Measurements from ENCODE around the gene ATP1B2.
"Not testable (repeated sequence)": the region's sequence is repeated elsewhere in the genome, so short reads cannot be mapped to it uniquely, and the experiment has no call there.

DNA sequence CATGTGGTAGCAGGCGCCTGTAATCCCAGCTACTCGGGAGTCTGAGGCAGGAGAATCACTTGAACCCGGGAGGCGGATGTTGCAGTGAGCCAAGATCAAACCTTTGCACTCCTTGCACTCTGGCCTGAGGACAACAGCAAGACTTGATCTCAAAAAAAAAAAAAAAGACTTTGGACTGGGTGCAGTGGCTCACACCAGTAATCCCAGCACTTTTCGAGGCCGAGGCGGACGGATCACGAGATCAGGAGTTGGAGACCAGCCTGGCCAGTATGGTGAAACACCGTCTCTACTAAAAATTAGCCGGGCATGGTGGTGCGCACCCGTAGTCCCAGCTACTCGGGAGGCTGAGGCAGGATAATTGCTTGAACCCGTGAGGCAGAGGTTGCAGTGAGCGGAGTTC is 25.0 kb upstream of the ATP1B2 start:
- TF ChIP-seq CHD2 (IDR thresholded peaks at IDR 0.05; ENCODE audit: low read length, partially characterized antibody); POLR2A (IDR thresholded peaks at IDR 0.05; ENCODE audit: low read length): not testable (repeated sequence)
- TF ChIP-seq, protein P1, sequence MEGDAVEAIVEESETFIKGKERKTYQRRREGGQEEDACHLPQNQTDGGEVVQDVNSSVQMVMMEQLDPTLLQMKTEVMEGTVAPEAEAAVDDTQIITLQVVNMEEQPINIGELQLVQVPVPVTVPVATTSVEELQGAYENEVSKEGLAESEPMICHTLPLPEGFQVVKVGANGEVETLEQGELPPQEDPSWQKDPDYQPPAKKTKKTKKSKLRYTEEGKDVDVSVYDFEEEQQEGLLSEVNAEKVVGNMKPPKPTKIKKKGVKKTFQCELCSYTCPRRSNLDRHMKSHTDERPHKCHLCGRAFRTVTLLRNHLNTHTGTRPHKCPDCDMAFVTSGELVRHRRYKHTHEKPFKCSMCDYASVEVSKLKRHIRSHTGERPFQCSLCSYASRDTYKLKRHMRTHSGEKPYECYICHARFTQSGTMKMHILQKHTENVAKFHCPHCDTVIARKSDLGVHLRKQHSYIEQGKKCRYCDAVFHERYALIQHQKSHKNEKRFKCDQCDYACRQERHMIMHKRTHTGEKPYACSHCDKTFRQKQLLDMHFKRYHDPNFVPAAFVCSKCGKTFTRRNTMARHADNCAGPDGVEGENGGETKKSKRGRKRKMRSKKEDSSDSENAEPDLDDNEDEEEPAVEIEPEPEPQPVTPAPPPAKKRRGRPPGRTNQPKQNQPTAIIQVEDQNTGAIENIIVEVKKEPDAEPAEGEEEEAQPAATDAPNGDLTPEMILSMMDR (IDR thresholded peaks at IDR 0.05): not testable (repeated sequence)

All from A549 (cell line).